ENCODE results near the gene STON1.

DNA sequence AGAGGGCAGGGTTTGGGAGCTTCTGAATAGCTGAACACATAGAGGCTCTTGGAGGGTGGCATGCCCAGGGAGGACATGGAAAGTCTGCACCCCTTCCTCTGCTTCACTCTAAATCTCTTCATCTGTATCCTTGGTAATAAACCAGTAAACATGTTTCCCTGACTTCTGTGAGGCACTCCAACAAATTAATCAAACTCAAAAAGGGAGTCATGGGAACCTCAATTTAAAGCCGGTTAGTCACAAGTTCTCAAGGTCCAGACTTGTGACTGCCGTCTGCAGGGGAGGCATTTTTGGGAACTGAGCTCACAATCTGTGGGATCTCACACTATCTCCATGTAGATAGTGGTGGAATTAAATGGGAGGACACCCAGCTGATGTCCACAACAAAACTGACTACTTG, 33.1 kb upstream of the STON1 start:
- TF ChIP-seq, protein P1, sequence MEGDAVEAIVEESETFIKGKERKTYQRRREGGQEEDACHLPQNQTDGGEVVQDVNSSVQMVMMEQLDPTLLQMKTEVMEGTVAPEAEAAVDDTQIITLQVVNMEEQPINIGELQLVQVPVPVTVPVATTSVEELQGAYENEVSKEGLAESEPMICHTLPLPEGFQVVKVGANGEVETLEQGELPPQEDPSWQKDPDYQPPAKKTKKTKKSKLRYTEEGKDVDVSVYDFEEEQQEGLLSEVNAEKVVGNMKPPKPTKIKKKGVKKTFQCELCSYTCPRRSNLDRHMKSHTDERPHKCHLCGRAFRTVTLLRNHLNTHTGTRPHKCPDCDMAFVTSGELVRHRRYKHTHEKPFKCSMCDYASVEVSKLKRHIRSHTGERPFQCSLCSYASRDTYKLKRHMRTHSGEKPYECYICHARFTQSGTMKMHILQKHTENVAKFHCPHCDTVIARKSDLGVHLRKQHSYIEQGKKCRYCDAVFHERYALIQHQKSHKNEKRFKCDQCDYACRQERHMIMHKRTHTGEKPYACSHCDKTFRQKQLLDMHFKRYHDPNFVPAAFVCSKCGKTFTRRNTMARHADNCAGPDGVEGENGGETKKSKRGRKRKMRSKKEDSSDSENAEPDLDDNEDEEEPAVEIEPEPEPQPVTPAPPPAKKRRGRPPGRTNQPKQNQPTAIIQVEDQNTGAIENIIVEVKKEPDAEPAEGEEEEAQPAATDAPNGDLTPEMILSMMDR (IDR thresholded peaks at IDR 0.05), result no peak
- no peak for TF ChIP-seq EZH2 (IDR thresholded peaks at IDR 0.05)
